Astrocyte (in vitro differentiated cells and primary cell): ENCODE measurements around the gene ZNF335. TPM values are rescaled to one million over a fixed set of nuclear protein-coding genes. Genes with fewer than 3 reads are reported as not detected.

ENCODE experiments used
- DNase-seq: peaks from one replicate; pipeline ENCODE4 v3.0.0-alpha.2; 2010; ENCODE audit warnings: low read depth
- FAIRE-seq: peaks from 2 replicates; lab custom pipeline; 2011; peaks lifted over from hg19 to GRCh38; lab: Jason Lieb, UNC
- H2AFZ ChIP-seq: 2 replicates; pipeline ENCODE4 v1.6.0; 2012; ENCODE audit warnings: low read depth, low read length, inconsistent platforms
- H3K27ac ChIP-seq: 2 replicates; pipeline ENCODE4 v1.5.1; 2011; ENCODE audit warnings: low read depth, low read length, inconsistent platforms
- H3K27me3 ChIP-seq: 2 replicates; pipeline ENCODE4 v1.6.0; 2011; ENCODE audit warnings: low read length, inconsistent platforms; ENCODE audit not compliant: insufficient read depth
- H3K36me3 ChIP-seq: 2 replicates; pipeline ENCODE4 v1.5.1; 2011; ENCODE audit warnings: low read length, inconsistent platforms; ENCODE audit not compliant: insufficient read depth
- H3K4me1 ChIP-seq: 2 replicates; pipeline ENCODE4 v1.5.1; 2011; ENCODE audit warnings: low read length, inconsistent platforms; ENCODE audit not compliant: insufficient read depth
- H3K4me2 ChIP-seq: 2 replicates; pipeline ENCODE4 v1.6.0; 2012; ENCODE audit warnings: low read length, inconsistent platforms
- H3K4me3 ChIP-seq: 2 replicates; pipeline ENCODE4 v1.5.1; 2011; ENCODE audit warnings: low read depth, mild to moderate bottlenecking, low read length, inconsistent platforms; ENCODE audit not compliant: insufficient read depth
- H3K79me2 ChIP-seq: 2 replicates; pipeline ENCODE4 v1.6.0; 2012; ENCODE audit warnings: mild to moderate bottlenecking, low read length, inconsistent platforms; ENCODE audit not compliant: insufficient read depth
- H3K9ac ChIP-seq: 2 replicates; pipeline ENCODE4 v1.6.0; 2012; ENCODE audit warnings: mild to moderate bottlenecking, low read length, inconsistent platforms
- H3K9me3 ChIP-seq: 2 replicates; pipeline ENCODE4 v1.5.1; 2012; ENCODE audit warnings: low read depth, mild to moderate bottlenecking, low read length, inconsistent platforms; ENCODE audit not compliant: insufficient read depth
- H4K20me1 ChIP-seq: 2 replicates; pipeline ENCODE4 v1.6.0; 2012; ENCODE audit warnings: low read length, inconsistent platforms; ENCODE audit not compliant: insufficient read depth
- H3K27ac Mint-ChIP-seq: one replicate; pipeline ENCODE4 v1.8.0; 2021; ENCODE audit warnings: mild to moderate bottlenecking, mixed read lengths; ENCODE audit not compliant: unreplicated experiment
- H3K27me3 Mint-ChIP-seq: one replicate; pipeline ENCODE4 v1.8.0; 2021; ENCODE audit warnings: low read depth, mixed read lengths; ENCODE audit not compliant: unreplicated experiment
- H3K36me3 Mint-ChIP-seq: one replicate; pipeline ENCODE4 v1.8.0; 2021; ENCODE audit warnings: low read depth, mixed read lengths; ENCODE audit not compliant: unreplicated experiment
- H3K4me1 Mint-ChIP-seq: one replicate; pipeline ENCODE4 v1.8.0; 2021; ENCODE audit warnings: low read depth, mixed read lengths; ENCODE audit not compliant: unreplicated experiment
- H3K4me3 Mint-ChIP-seq: one replicate; pipeline ENCODE4 v1.8.0; 2021; ENCODE audit warnings: mild to moderate bottlenecking, moderate library complexity, mixed read lengths; ENCODE audit not compliant: unreplicated experiment
- H3K9me3 Mint-ChIP-seq: one replicate; pipeline ENCODE4 v1.8.0; 2021; ENCODE audit warnings: mild to moderate bottlenecking, mixed read lengths; ENCODE audit not compliant: unreplicated experiment
- CTCF ChIP-seq: IDR thresholded peaks from 2 replicates; pipeline ENCODE4 v1.5.1; 2011; ENCODE audit warnings: low read depth, mild to moderate bottlenecking, inconsistent platforms, low read length, moderate library complexity; ENCODE audit not compliant: insufficient read depth
- EZH2 ChIP-seq: IDR thresholded peaks from 2 replicates; pipeline ENCODE4 v1.6.1; 2012; ENCODE audit warnings: mild to moderate bottlenecking, low read length, inconsistent platforms; ENCODE audit not compliant: insufficient read depth
- total RNA-seq: library from RNA; stranded (reverse); gene quantifications from 2 replicates; pipeline ENCODE4 v1.2.1, GENCODE V29; 2021

The ZNF335 gene
- total RNA-seq, 1 donor from 2014 or later: 18.6 TPM

DNA sequence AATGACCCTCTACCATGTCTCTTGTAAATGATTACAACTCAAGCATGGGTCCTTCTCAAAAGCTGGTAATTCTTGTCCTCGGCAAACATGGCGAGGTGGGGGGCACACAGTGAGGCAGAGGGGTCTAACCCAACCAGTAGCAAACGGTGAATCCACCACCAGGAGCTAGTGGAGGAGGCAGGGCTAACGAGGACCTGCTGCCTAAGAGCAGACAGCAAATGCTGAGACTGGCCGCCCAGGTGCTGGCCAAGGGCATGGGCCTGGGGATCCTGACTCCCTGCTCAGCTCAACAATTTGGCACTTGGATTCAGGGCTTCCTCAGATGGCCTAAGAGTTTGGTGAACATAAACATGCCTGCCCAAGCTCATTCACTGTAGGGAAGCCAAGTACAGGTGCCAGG is 19.1 kb downstream of the ZNF335 start:
- Histone ChIP-seq H3K4me3 (no peak overlapping the region), H3K27ac (no peak overlapping the region), H3K9ac (no peak overlapping the region), H3K27me3 (no peaks in the 10 kb centered on the region), H3K4me1 (no peaks in the 10 kb centered on the region), H4K20me1 (peaks cover 17% of the 10 kb centered on the region), H3K79me2 (no peaks in the 10 kb centered on the region), H2AFZ (no peak overlapping the region), H3K9me3 (no peaks in the 10 kb centered on the region), H3K4me2 (no peak overlapping the region), H3K36me3 (peaks cover 42% of the 10 kb centered on the region)
- DNase-seq: no peak
- Mint-ChIP-seq H3K4me3 (no peak overlapping the region), H3K27me3 (no peaks in the 10 kb centered on the region), H3K4me1 (peaks cover 2% of the 10 kb centered on the region), H3K36me3 (peaks cover 23% of the 10 kb centered on the region), H3K27ac (no peak overlapping the region), H3K9me3 (no peaks in the 10 kb centered on the region)
- TF ChIP-seq CTCF (no peak), EZH2 (no peak)
- FAIRE-seq: no peak

GRCh38 chr20:45951925-45952834 is 19.8 kb downstream of the ZNF335 start:
- FAIRE-seq (no peak), DNase-seq (no peak)
- no peak overlapping the region for H3K27ac Mint-ChIP-seq
- H3K27ac ChIP-seq: no peak overlapping the region
- no peaks in the 10 kb centered on the region for H3K4me1 ChIP-seq
- H3K36me3 ChIP-seq: peaks cover 38% of the 10 kb centered on the region
- H3K9ac ChIP-seq: no peak overlapping the region
- TF ChIP-seq EZH2 (no peak), CTCF (no peak)
- peaks cover 21% of the 10 kb centered on the region for H3K36me3 Mint-ChIP-seq
- H2AFZ ChIP-seq: no peak overlapping the region
- no peaks in the 10 kb centered on the region for H3K9me3 ChIP-seq
- H3K4me1 Mint-ChIP-seq: peaks cover 2% of the 10 kb centered on the region
- H3K4me2 ChIP-seq: no peak overlapping the region
- H3K79me2 ChIP-seq: no peaks in the 10 kb centered on the region
- H3K4me3 Mint-ChIP-seq: no peak overlapping the region
- peaks cover 17% of the 10 kb centered on the region for H4K20me1 ChIP-seq
- H3K4me3 ChIP-seq: no peak overlapping the region
- no peaks in the 10 kb centered on the region for H3K27me3 ChIP-seq
- no peaks in the 10 kb centered on the region for H3K27me3 Mint-ChIP-seq
- no peaks in the 10 kb centered on the region for H3K9me3 Mint-ChIP-seq

- Histone ChIP-seq H4K20me1 (peaks cover 22% of the 10 kb centered on the region), H3K79me2 (no peaks in the 10 kb centered on the region), H3K27ac (no peak overlapping the region), H3K4me3 (no peak overlapping the region), H3K4me2 (no peak overlapping the region), H3K4me1 (no peaks in the 10 kb centered on the region), H3K36me3 (peaks cover 41% of the 10 kb centered on the region), H3K9me3 (no peaks in the 10 kb centered on the region), H2AFZ (no peak overlapping the region), H3K9ac (no peak overlapping the region), H3K27me3 (no peaks in the 10 kb centered on the region)
- no peak overlapping the region for H3K4me3 Mint-ChIP-seq
- FAIRE-seq (no peak), DNase-seq (no peak)
- H3K27ac Mint-ChIP-seq: no peak overlapping the region
- TF ChIP-seq EZH2: no peak
- TF ChIP-seq CTCF: no peak
- H3K36me3 Mint-ChIP-seq: peaks cover 34% of the 10 kb centered on the region
- no peaks in the 10 kb centered on the region for H3K27me3 Mint-ChIP-seq
- no peaks in the 10 kb centered on the region for H3K9me3 Mint-ChIP-seq
- H3K4me1 Mint-ChIP-seq: peaks cover 2% of the 10 kb centered on the region
Measured at GRCh38 chr20:45950330-45950646, 21.7 kb downstream of the ZNF335 start.
